OCI-LY7 (cell line): ENCODE measurements around the gene FKBP11. TPM values are rescaled to one million over a fixed set of nuclear protein-coding genes. Genes with fewer than 3 reads are reported as not detected.

Source experiments
- BruUV-seq: library from RNA; stranded (reverse); fragments of 400-500 nt; replicated peaks from 2 replicates; lab custom pipeline; 2021; lab: Mats Ljungman, UMichigan
- CTCF ChIA-PET: fragments of 300-600 bp; sonication (Branson Sonifier 250); formaldehyde crosslinking; loops from one replicate; lab custom pipeline; 2022; ENCODE audit warnings: antibody characterized with exemption; ENCODE audit not compliant: unreplicated experiment; lab: Charles Lee
- POLR2A ChIA-PET: fragments of 300-600 bp; sonication (Branson Sonifier 250); formaldehyde crosslinking; loops from one replicate; lab custom pipeline; 2022; ENCODE audit warnings: antibody characterized with exemption; lab: Charles Lee
- DNase-seq: peaks from one replicate; pipeline ENCODE4 v3.0.0-alpha.2; 2015; ENCODE audit warnings: low spot score
- H2AFZ ChIP-seq: fragments of 200-600 bp; sonication (generic), shearing (Covaris generic); 2 replicates; pipeline ENCODE4 v1.6.1; 2014; ENCODE audit warnings: mild to moderate bottlenecking, antibody characterized with exemption, low read length, moderate library complexity
- H3K27ac ChIP-seq: fragments of 200-600 bp; sonication (generic); 2 replicates; pipeline ENCODE4 v1.5.1; 2014; ENCODE audit warnings: mixed run types, low read depth, mild to moderate bottlenecking, moderate library complexity, low read length, inconsistent platforms; ENCODE audit not compliant: poor library complexity, severe bottlenecking
- H3K36me3 ChIP-seq: fragments of 200-600 bp; sonication (generic); 2 replicates; pipeline ENCODE4 v1.6.1; 2014; ENCODE audit warnings: mild to moderate bottlenecking, antibody characterized with exemption, low read length, moderate library complexity, mixed read lengths; ENCODE audit not compliant: insufficient read depth
- H3K4me1 ChIP-seq: fragments of 200-600 bp; sonication (generic); 2 replicates; pipeline ENCODE4 v1.5.1; 2014; ENCODE audit warnings: mild to moderate bottlenecking, low read length; ENCODE audit not compliant: insufficient read depth, poor library complexity, severe bottlenecking
- H3K4me2 ChIP-seq: fragments of 200-600 bp; sonication (generic); 2 replicates; pipeline ENCODE4 v1.6.1; 2014; ENCODE audit warnings: mild to moderate bottlenecking, low read length
- H3K4me3 ChIP-seq: fragments of 200-600 bp; sonication (generic); 2 replicates; pipeline ENCODE4 v1.5.1; 2014; ENCODE audit warnings: mild to moderate bottlenecking, low read depth, low read length; ENCODE audit not compliant: poor library complexity, severe bottlenecking
- H3K79me2 ChIP-seq: fragments of 200-600 bp; sonication (generic); 2 replicates; pipeline ENCODE4 v1.6.1; 2016; ENCODE audit warnings: low read depth, mild to moderate bottlenecking, low read length, moderate library complexity, mixed read lengths; ENCODE audit not compliant: insufficient read depth
- H3K9me2 ChIP-seq: fragments of 200-600 bp; sonication (generic); 2 replicates; pipeline ENCODE4 v1.6.1; 2016; ENCODE audit warnings: mild to moderate bottlenecking, low read length, mixed read lengths; ENCODE audit not compliant: insufficient read depth
- H3K9me3 ChIP-seq: fragments of 200-600 bp; sonication (generic); 2 replicates; pipeline ENCODE4 v1.6.1; 2014; ENCODE audit warnings: mild to moderate bottlenecking, mixed run types, low read length, mixed read lengths
- H4K20me1 ChIP-seq: fragments of 200-600 bp; sonication (generic); 2 replicates; pipeline ENCODE4 v1.6.1; 2014; ENCODE audit warnings: mild to moderate bottlenecking, antibody characterized with exemption, low read length, moderate library complexity, mixed read lengths; ENCODE audit not compliant: insufficient read depth
- EZH2phosphoT487 ChIP-seq: fragments of 200-600 bp; sonication (generic); IDR thresholded peaks from 2 replicates; pipeline ENCODE4 v1.6.1; 2018; ENCODE audit warnings: low read depth, borderline replicate concordance, mild to moderate bottlenecking, mixed run types, antibody characterized with exemption, low read length, moderate library complexity, mixed read lengths
- intact Hi-C: fragments of 100-400 bp; cut with micrococcal nuclease; formaldehyde crosslinking; loops from one replicate; pipeline ENCODE4 v1.10.0; 2022; ENCODE audit not compliant: unreplicated experiment
- total RNA-seq, 2 experiments: library from RNA; depleted of rRNA in 1 of 2; stranded (reverse); fragments of >200 nt in 1 of 2; shearing (Covaris generic) in 1 of 2; gene quantifications; 2 replicates each; pipeline ENCODE4 v1.2.3, GENCODE V29; 2014 to 2022
- TF ChIP-seq, protein P1 (sequence below): fragments of 200-600 bp; sonication (generic); conservative IDR thresholded peaks from 2 replicates; pipeline ENCODE4 v1.5.1; 2014; ENCODE audit warnings: mild to moderate bottlenecking, antibody characterized with exemption, low read length, moderate library complexity, mixed read lengths

The FKBP11 gene
- total RNA-seq, 2 experiments from 2014 or later = 18.7 to 66.2 TPM

- BruUV-seq = no TSS peak
- POLR2A ChIA-PET = interaction anchor here (0.5 to 2.1 kb wide), 3 partner anchors 11 to 17 kb away, joined by 3 to 12 read pairs (median 8); partner anchors contain the start of gene ARF3
Observed at GRCh38 chr12:48968467-48968866, 43.2 kb upstream of the FKBP11 start.

GRCh38 chr12:48967991-48968390, 42.7 kb upstream of the FKBP11 start:
- no peak overlapping the region for H3K4me3 ChIP-seq
- ChIA-PET CTCF (interaction anchor here (0.8 kb wide), 1 partner anchor 20 kb away, joined by 3 read pairs; no protein-coding TSS in a partner anchor), POLR2A (interaction anchor here (0.6 to 2.1 kb wide), 3 partner anchors 10 to 100 kb away, joined by 3 to 12 read pairs (median 8); partner anchors contain the start of gene ARF3)
- H3K79me2 ChIP-seq = no peaks in the 10 kb centered on the region
- BruUV-seq = no TSS peak
- H3K9me3 ChIP-seq = no peaks in the 10 kb centered on the region
- H3K27ac ChIP-seq = no peak overlapping the region
- no peaks in the 10 kb centered on the region for H3K9me2 ChIP-seq
- H4K20me1 ChIP-seq = no peaks in the 10 kb centered on the region
- no peak for TF ChIP-seq EZH2phosphoT487
- TF ChIP-seq, protein P1, sequence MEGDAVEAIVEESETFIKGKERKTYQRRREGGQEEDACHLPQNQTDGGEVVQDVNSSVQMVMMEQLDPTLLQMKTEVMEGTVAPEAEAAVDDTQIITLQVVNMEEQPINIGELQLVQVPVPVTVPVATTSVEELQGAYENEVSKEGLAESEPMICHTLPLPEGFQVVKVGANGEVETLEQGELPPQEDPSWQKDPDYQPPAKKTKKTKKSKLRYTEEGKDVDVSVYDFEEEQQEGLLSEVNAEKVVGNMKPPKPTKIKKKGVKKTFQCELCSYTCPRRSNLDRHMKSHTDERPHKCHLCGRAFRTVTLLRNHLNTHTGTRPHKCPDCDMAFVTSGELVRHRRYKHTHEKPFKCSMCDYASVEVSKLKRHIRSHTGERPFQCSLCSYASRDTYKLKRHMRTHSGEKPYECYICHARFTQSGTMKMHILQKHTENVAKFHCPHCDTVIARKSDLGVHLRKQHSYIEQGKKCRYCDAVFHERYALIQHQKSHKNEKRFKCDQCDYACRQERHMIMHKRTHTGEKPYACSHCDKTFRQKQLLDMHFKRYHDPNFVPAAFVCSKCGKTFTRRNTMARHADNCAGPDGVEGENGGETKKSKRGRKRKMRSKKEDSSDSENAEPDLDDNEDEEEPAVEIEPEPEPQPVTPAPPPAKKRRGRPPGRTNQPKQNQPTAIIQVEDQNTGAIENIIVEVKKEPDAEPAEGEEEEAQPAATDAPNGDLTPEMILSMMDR = no peak
- intact Hi-C loops = no loop called here
- no peak overlapping the region for H2AFZ ChIP-seq
- DNase-seq = no peak
- no peaks in the 10 kb centered on the region for H3K4me1 ChIP-seq
- no peak overlapping the region for H3K4me2 ChIP-seq
- no peaks in the 10 kb centered on the region for H3K36me3 ChIP-seq

More at GRCh38 chr12:48968467-48968866, 43.2 kb upstream of the FKBP11 start:
- Histone ChIP-seq H2AFZ (no peak overlapping the region), H3K27ac (no peak overlapping the region), H3K79me2 (no peaks in the 10 kb centered on the region), H3K9me2 (no peaks in the 10 kb centered on the region), H3K36me3 (no peaks in the 10 kb centered on the region), H3K4me2 (no peak overlapping the region), H3K4me3 (no peak overlapping the region), H4K20me1 (no peaks in the 10 kb centered on the region), H3K4me1 (no peaks in the 10 kb centered on the region), H3K9me3 (no peaks in the 10 kb centered on the region)
- DNase-seq = no peak
- CTCF ChIA-PET = interaction anchor here (0.8 kb wide), 1 partner anchor 20 kb away, joined by 3 read pairs; no protein-coding TSS in a partner anchor
- intact Hi-C loops = no loop called here
- TF ChIP-seq EZH2phosphoT487 = no peak
- TF ChIP-seq, protein P1 = no peak
